Measurements from ENCODE around the gene CD151.

CD151 gene

DNA sequence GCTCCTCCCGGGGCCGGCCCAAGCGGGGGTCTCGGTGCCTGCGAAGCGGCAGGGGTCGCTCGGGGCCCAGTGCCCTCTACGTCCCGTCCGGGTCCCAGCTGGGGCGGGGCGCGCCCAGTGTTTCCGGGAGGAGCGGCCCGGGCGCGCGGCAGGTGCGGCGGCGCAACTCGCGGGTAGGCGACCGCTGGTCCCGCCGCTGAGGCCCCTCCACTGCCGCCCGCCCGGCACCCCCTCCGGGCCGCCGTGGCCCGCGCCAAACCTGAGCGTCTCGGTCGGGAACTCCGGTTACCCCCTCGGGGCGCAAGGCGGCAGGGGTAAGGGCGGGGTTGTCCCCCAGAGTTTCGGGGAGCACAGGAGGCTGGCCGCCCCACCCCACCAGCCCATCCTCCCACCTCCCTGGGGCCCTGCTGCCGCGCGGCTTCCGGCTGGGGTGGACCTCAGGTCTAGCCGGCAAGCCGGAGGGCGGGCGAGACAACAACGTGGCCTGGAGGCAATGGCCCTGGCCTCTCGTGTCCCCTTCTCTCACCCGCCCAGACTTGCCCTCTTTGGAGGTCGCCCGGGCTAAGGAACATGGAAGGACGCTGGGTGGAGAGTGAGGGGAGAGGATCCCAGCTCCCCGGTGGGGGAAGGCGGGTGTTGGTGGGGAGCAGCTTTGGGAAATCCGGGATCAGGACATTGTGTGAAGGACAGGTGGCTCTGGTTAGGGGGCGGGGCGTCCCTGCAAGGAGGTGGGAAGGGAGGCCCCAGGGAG, 5.4 kb upstream of the CD151 start:
- FAIRE-seq, result no peak
- DNase-seq (ENCODE audit: insufficient read length, low spot score), result no peak
- TF ChIP-seq, protein P1, sequence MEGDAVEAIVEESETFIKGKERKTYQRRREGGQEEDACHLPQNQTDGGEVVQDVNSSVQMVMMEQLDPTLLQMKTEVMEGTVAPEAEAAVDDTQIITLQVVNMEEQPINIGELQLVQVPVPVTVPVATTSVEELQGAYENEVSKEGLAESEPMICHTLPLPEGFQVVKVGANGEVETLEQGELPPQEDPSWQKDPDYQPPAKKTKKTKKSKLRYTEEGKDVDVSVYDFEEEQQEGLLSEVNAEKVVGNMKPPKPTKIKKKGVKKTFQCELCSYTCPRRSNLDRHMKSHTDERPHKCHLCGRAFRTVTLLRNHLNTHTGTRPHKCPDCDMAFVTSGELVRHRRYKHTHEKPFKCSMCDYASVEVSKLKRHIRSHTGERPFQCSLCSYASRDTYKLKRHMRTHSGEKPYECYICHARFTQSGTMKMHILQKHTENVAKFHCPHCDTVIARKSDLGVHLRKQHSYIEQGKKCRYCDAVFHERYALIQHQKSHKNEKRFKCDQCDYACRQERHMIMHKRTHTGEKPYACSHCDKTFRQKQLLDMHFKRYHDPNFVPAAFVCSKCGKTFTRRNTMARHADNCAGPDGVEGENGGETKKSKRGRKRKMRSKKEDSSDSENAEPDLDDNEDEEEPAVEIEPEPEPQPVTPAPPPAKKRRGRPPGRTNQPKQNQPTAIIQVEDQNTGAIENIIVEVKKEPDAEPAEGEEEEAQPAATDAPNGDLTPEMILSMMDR (IDR thresholded peaks at IDR 0.05; ENCODE audit: insufficient read depth, missing control alignments), result no peak

DNA sequence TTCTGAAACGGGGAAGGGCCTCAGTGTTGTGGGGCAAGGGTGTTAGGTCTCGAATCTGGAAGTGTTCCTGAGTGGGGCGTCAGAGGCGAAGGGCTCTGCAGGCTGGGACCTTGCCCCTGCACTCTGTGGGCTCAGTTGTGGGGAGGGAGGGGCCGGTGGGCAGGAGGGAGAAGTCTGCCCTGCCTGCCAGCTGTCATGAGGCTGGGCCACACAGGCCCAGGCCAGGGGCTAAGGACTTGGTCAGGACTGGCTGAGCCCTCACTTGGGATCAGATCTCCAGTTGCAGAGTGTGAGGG, 4.9 kb upstream of the CD151 start, which contains the start of gene CRACR2B:
Gene CRACR2B (plus strand): TSS at position 23 of the 296 bp plus-strand sequence. CDS start 689 bp downstream, outside the sequence.
- TF ChIP-seq, protein P1 (IDR thresholded peaks at IDR 0.05; ENCODE audit: insufficient read depth, missing control alignments), result no peak
- FAIRE-seq (no peak), DNase-seq (ENCODE audit: insufficient read length, low spot score) (no peak)

DNA sequence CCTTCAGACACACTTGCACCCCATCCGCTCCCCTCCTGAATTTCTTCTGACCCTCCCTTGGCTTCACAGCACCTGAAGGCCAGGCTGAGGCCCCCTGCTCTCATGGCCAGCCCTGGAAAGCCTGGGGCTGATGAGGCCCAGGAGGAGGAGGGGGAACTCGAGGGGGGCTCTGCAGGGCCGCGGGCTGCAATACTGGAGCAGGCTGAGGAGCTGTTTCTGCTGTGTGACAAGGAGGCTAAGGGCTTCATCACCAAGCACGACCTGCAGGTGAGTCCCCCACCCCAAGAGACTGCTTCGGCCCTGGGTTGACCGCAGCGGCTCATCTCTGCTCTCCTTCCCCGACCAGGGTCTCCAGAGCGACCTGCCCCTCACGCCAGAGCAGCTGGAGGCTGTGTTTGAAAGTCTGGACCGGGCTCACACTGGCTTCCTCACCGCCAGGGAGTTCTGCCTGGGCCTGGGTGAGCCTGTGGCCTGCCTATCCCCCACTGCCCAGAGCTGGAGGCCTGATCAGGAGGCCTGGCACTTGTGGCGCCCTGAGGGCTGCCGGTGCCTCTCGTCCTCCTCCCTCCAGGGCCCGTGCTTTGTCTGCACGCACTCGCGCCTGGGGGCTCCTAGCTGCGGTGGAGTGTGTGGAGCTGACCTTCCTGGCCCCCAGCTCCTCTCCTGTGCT, 4.1 kb upstream of the CD151 start:
- TF ChIP-seq, protein P1 (IDR thresholded peaks at IDR 0.05; ENCODE audit: insufficient read depth, missing control alignments), result no peak
- FAIRE-seq, result no peak
- DNase-seq (ENCODE audit: insufficient read length, low spot score), result no peak

DNA sequence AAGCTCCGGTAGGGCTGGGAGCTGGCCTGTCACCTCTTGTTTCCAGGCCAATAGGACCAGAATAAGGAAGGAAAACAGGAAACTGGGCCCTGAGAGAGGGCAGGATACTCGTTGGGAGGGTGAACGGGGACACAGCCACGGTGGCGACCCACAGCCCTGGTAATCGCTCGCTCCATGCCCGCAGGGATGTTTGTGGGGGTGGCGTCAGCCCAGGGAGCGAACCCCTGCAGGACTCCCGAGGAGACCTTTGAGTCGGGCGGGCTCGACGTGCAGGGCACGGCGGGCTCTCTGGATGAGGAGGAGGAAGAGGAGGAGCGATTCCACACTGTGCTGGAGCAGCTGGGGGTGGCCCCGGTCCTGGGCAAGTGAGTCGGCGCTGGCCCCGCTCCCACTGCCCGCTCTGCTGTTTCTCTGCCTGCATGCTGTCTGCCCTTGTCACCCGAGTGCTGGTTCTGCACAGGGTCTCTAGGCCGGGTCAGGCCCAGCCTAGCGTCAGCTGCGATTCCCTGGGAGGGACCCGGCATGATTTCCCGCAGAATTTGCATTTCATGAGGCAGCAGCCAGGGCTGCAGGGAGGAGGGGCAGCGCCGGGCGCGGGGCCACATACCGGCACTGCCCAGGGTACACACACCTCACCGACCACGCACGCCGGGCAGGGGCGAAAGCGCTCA, 3.4 kb upstream of the CD151 start:
- no peak for DNase-seq (ENCODE audit: insufficient read length, low spot score)
- TF ChIP-seq, protein P1 (IDR thresholded peaks at IDR 0.05; ENCODE audit: insufficient read depth, missing control alignments), result no peak
- FAIRE-seq, result no peak

DNA sequence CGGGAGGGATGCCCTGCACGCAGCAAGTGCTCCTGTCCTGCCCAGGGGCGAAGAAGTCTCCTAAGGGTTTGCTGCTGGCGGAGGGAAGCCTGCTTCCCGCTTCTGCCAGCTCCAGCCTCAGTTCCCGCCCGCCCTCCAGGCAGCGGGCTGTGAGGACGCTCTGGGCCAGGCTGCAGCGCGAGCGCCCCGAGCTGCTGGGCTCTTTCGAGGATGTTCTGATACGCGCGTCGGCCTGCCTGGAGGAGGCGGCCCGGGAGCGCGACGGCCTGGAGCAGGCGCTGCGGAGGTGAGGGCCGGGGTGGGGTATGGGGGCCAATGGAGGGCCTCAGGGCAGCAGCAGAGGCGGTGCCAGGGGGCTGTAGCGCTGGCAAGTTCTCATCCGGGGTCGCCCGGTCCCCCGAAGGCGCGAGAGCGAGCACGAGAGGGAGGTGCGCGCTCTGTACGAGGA, 2.9 kb upstream of the CD151 start:
- TF ChIP-seq, protein P1 (IDR thresholded peaks at IDR 0.05; ENCODE audit: insufficient read depth, missing control alignments), result no peak
- DNase-seq (ENCODE audit: insufficient read length, low spot score) (no peak), FAIRE-seq (no peak)

DNA sequence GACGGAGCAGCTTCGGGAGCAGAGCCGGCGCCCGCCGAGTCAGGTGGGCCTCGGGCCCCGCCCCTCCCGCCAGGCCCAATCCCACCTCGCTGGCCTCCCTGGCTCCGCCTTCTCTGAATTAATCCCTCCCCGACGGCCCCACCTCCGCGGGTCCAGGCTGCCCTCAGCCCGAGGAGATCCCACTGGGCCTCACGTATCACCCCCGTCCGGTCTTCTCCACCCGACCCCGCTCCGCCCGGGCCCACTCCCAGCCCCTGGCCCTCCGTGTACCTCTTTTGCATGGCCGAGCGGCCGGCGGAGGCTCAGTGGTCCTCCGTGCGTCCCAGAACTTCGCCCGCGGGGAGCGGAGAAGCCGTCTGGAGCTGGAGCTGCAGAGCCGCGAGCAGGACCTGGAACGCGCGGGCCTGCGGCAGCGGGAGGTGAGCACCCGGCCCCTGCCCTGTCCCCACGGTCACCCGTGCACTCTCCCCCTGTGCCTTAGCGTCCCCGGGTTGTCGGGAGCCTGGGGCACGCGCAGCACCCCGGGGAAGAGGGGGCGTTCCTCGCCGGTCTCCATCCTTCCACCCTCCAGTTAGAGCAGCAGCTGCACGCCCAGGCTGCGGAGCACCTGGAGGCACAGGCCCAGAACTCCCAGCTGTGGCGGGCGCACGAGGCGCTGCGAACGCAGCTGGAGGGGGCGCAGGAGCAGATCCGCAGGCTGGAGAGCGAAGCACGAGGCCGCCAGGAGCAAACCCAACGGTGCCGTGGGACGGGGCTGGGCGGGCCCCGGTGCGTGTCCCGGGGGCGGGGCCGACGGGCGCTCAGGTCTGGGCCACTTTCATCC, 2.2 kb upstream of the CD151 start:
- DNase-seq (ENCODE audit: insufficient read length, low spot score) (peak; percentile 64), FAIRE-seq (no peak)
- TF ChIP-seq, protein P1 (IDR thresholded peaks at IDR 0.05; ENCODE audit: insufficient read depth, missing control alignments), result no peak
